CD14-positive monocyte (primary cell): ENCODE measurements around the gene DAB2. TPM values are rescaled to one million over a fixed set of nuclear protein-coding genes. Genes with fewer than 3 reads are reported as not detected.
"Not testable (repeated sequence)": the region's sequence is repeated elsewhere in the genome, so short reads cannot be mapped to it uniquely, and the experiment has no call there.

Source experiments
- DNase-seq, 3 donors: peaks; one replicate each; pipeline ENCODE4 v3.0.0-alpha.2; 2011 to 2022
- H2AFZ ChIP-seq: 2 replicates; pipeline ENCODE4 v1.6.0; 2012; ENCODE audit warnings: mild to moderate bottlenecking, low read depth, low read length, inconsistent platforms; ENCODE audit not compliant: insufficient read depth, poor library complexity, severe bottlenecking
- H3K27ac ChIP-seq, 2 donors: 1 replicate in 1 of 2; 2 replicates in 1 of 2; pipeline ENCODE4 v1.5.1; 2012 to 2013; ENCODE audit warnings: low read length in 2 of 2, control low read depth in 1 of 2, inconsistent platforms in 1 of 2, low read depth in 1 of 2, mild to moderate bottlenecking in 1 of 2
- H3K27me3 ChIP-seq, 2 donors: one replicate each; pipeline versions ENCODE4 v1.6.0 to v1.6.1; 2011 to 2013; ENCODE audit warnings: low read length in 2 of 2; ENCODE audit not compliant: control insufficient read depth in 2 of 2, insufficient read depth in 2 of 2
- H3K36me3 ChIP-seq, 2 donors: replicated peaks in 1 of 2; 1 replicate in 1 of 2; 2 replicates in 1 of 2; pipeline versions ENCODE4 v1.5.1 to v1.6.1; 2012 to 2013; ENCODE audit warnings: low read length in 2 of 2, control low read depth in 1 of 2, inconsistent platforms in 1 of 2, mild to moderate bottlenecking in 1 of 2; ENCODE audit not compliant: insufficient read depth in 2 of 2, control insufficient read depth in 1 of 2
- H3K4me1 ChIP-seq, 2 donors: 1 replicate in 1 of 2; 2 replicates in 1 of 2; pipeline versions ENCODE4 v1.5.1 to v1.6.1; 2012 to 2013; ENCODE audit warnings: low read length in 2 of 2, control low read depth in 1 of 2, inconsistent platforms in 1 of 2, mild to moderate bottlenecking in 1 of 2, moderate library complexity in 1 of 2; ENCODE audit not compliant: insufficient read depth in 2 of 2, control insufficient read depth in 1 of 2
- H3K4me2 ChIP-seq: replicated peaks from 2 replicates; pipeline ENCODE3; 2012; ENCODE audit warnings: low read length, moderate library complexity, mild to moderate bottlenecking; ENCODE audit not compliant: poor library complexity, severe bottlenecking; ENCODE audit errors: extremely low read depth
- H3K4me3 ChIP-seq, 3 experiments: fragments of 200-600 bp in 1 of 3; sonication (generic) in 1 of 3; replicated peaks in 1 of 3; 1 replicate in 2 of 3; 2 replicates in 1 of 3; pipeline ENCODE4 v1.5.1; 2011 to 2013; ENCODE audit warnings: low read length in 3 of 3, mild to moderate bottlenecking in 3 of 3, control low read depth in 2 of 3, low read depth in 2 of 3, inconsistent platforms in 1 of 3, moderate library complexity in 1 of 3
- H3K79me2 ChIP-seq: 2 replicates; pipeline ENCODE4 v1.6.0; 2012; ENCODE audit warnings: mild to moderate bottlenecking, control low read depth, inconsistent platforms, low read length, moderate library complexity; ENCODE audit not compliant: insufficient read depth
- H3K9ac ChIP-seq: 2 replicates; pipeline ENCODE4 v1.6.0; 2017; ENCODE audit warnings: low read length, mild to moderate bottlenecking; ENCODE audit not compliant: insufficient read depth, poor library complexity, severe bottlenecking
- H3K9me3 ChIP-seq, 2 donors: replicated peaks in 1 of 2; 1 replicate in 1 of 2; 2 replicates in 1 of 2; pipeline versions ENCODE4 v1.5.1 to v1.6.1; 2012 to 2013; ENCODE audit warnings: low read length in 2 of 2, control low read depth in 1 of 2; ENCODE audit not compliant: control insufficient read depth in 1 of 2, insufficient read depth in 1 of 2
- H4K20me1 ChIP-seq: 2 replicates; pipeline ENCODE4 v1.6.0; 2012; ENCODE audit warnings: mild to moderate bottlenecking, low read length, control low read depth, moderate library complexity; ENCODE audit not compliant: insufficient read depth
- H3K27ac Mint-ChIP-seq, 7 donors: one replicate each; pipeline ENCODE4 v1.8.0; 2020; ENCODE audit warnings: mild to moderate bottlenecking in 7 of 7, mixed read lengths in 7 of 7, moderate library complexity in 6 of 7, inconsistent platforms in 2 of 7
- H3K27me3 Mint-ChIP-seq, 3 donors: one replicate each; pipeline ENCODE4 v1.8.0; 2021 to 2022; ENCODE audit warnings: low read depth in 3 of 3, mild to moderate bottlenecking in 3 of 3, mixed read lengths in 3 of 3, moderate library complexity in 3 of 3, inconsistent platforms in 1 of 3
- H3K36me3 Mint-ChIP-seq, 2 donors: one replicate each; pipeline ENCODE4 v1.8.0; 2020; ENCODE audit warnings: mixed read lengths in 2 of 2, inconsistent platforms in 1 of 2, mild to moderate bottlenecking in 1 of 2
- H3K4me1 Mint-ChIP-seq: one replicate; pipeline ENCODE4 v1.8.0; 2020; ENCODE audit warnings: mild to moderate bottlenecking, mixed read lengths
- H3K4me3 Mint-ChIP-seq, 2 donors: one replicate each; pipeline ENCODE4 v1.8.0; 2020; ENCODE audit warnings: mild to moderate bottlenecking in 2 of 2, mixed read lengths in 2 of 2, moderate library complexity in 1 of 2
- H3K9me3 Mint-ChIP-seq, 7 donors: one replicate each; pipeline ENCODE4 v1.8.0; 2020 to 2022; ENCODE audit warnings: mixed read lengths in 7 of 7, mild to moderate bottlenecking in 6 of 7, moderate library complexity in 6 of 7, inconsistent platforms in 2 of 7
- CTCF ChIP-seq: fragments of 200-600 bp; IDR thresholded peaks from one replicate; pipeline ENCODE4 v1.8.0; 2022; ENCODE audit warnings: antibody characterized with exemption, mild to moderate bottlenecking
- WGBS: methylation state at CpG from one replicate; pipeline ENCODE4 v1.1.5; 2013; ENCODE audit warnings: missing lambda C conversion rate; ENCODE audit not compliant: insufficient coverage; 5-methylcytosine and 5-hydroxymethylcytosine counted together
- intact Hi-C, 2 donors: fragments of 100-400 bp; cut with micrococcal nuclease; formaldehyde crosslinking; loops; one replicate each; pipeline versions ENCODE4 v1.15.0 to v1.15.1; 2023
- polyA plus RNA-seq, 3 donors: library from polyadenylated mRNA; depleted of rRNA in 1 of 3; unstranded in 2 of 3; stranded (reverse) in 1 of 3; fragments of 300-500 nt in 2 of 3; fragments of >200 nt in 1 of 3; fragmentation: Illumina TruSeq in 2 of 3; gene quantifications; 1 replicate in 2 of 3; 2 replicates in 1 of 3; pipeline ENCODE4 v1.2.3, GENCODE V29; 2012 to 2021

Gene DAB2
- polyA plus RNA-seq, 3 donors, result 0.98 to 4.8 (median 3.0) TPM

GRCh38 chr5:39405083-39405843 lies 19.5 kb downstream of the DAB2 start:
- intact Hi-C loops, result no loop called here
- Mint-ChIP-seq H3K27me3 (peaks cover 0 to 2% (median 0%) of the 10 kb centered on the region in 3 donors), H3K9me3 (no peaks in the 10 kb centered on the region), H3K27ac (no peak overlapping the region), H3K4me3 (no peak overlapping the region), H3K36me3 (no peaks in the 10 kb centered on the region), H3K4me1 (peaks cover 6% of the 10 kb centered on the region)
- Histone ChIP-seq H3K9me3 (no peaks in the 10 kb centered on the region), H3K27ac (no peak overlapping the region), H3K4me2 (no peak overlapping the region), H2AFZ (no peak overlapping the region), H3K4me1 (peaks cover 8 to 10% of the 10 kb centered on the region in 2 donors), H3K36me3 (no peaks in the 10 kb centered on the region), H3K9ac (no peak overlapping the region), H3K79me2 (no peaks in the 10 kb centered on the region), H3K4me3 (no peak overlapping the region), H4K20me1 (no peaks in the 10 kb centered on the region), H3K27me3 (no peaks in the 10 kb centered on the region)
- 100% methylated on average over 1 of the region's 5 CpGs for WGBS
- TF ChIP-seq CTCF, result no peak
- DNase-seq, result no peak

- H3K27ac ChIP-seq, H3K9me3 Mint-ChIP-seq, H3K27ac Mint-ChIP-seq: not testable (repeated sequence)
Measured at GRCh38 chr5:39403761-39404160, 21.0 kb downstream of the DAB2 start.

GRCh38 chr5:39402140-39402539 lies 22.6 kb downstream of the DAB2 start:
- H3K9me3 Mint-ChIP-seq, H3K4me3 ChIP-seq, H3K27ac Mint-ChIP-seq, H3K27ac ChIP-seq, H3K4me2 ChIP-seq, DNase-seq, H3K36me3 Mint-ChIP-seq, intact Hi-C loops, H3K36me3 ChIP-seq, H3K9me3 ChIP-seq, H3K27me3 Mint-ChIP-seq, H3K79me2 ChIP-seq, H3K4me3 Mint-ChIP-seq, H2AFZ ChIP-seq, H3K27me3 ChIP-seq, H4K20me1 ChIP-seq, H3K9ac ChIP-seq: not testable (repeated sequence)
- H3K4me1 Mint-ChIP-seq, result peaks cover 31% of the 10 kb centered on the region
- peaks cover 32 to 38% of the 10 kb centered on the region in 2 donors for H3K4me1 ChIP-seq

More at GRCh38 chr5:39403761-39404160, 21.0 kb downstream of the DAB2 start:
- H3K4me3 Mint-ChIP-seq, H3K27me3 ChIP-seq, H3K4me2 ChIP-seq, intact Hi-C loops, DNase-seq, H2AFZ ChIP-seq, H3K36me3 ChIP-seq, H3K79me2 ChIP-seq, H3K4me3 ChIP-seq, H4K20me1 ChIP-seq, H3K9ac ChIP-seq, H3K27me3 Mint-ChIP-seq, H3K9me3 ChIP-seq, H3K36me3 Mint-ChIP-seq: not testable (repeated sequence)
- peaks cover 21 to 24% of the 10 kb centered on the region in 2 donors for H3K4me1 ChIP-seq
- WGBS, result no CpG with 5 or more reads among the region's 3 CpGs
- H3K4me1 Mint-ChIP-seq, result peaks cover 19% of the 10 kb centered on the region
